NT2/D1 (cell line): ENCODE results near the gene PCED1B.

Experiments used
- YY1 ChIP-seq: IDR thresholded peaks from 2 replicates; pipeline ENCODE4 v1.6.1; 2011; ENCODE audit not compliant: insufficient read length, insufficient read depth
- ZNF274 ChIP-seq: IDR thresholded peaks from 2 replicates; pipeline ENCODE4 v1.6.1; 2011; ENCODE audit warnings: mild to moderate bottlenecking, low read depth, low read length

DNA sequence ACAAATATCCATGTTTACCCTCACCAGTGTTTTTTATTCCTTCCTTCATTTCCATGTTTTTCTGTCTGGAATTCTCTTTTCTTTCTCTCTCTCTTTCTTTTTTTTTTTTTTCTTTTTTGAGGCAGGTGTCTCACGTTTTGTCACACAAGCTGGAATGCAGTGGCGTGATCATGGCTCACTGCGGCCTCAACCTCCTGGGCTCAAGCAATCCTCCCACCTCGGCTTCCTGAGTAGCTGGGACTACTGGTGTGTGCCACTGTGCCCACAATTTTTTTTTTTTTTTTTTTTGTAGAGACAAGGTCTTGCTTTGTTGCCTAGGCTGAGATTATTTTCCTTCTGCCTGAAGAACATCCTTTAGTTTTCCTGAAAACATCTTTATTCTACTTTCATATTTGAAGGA is 15.4 kb downstream of the PCED1B start:
- TF ChIP-seq ZNF274 (no peak), YY1 (no peak)
